Lower leg skin (tissue), 3 donors: ENCODE results near the gene SLC25A48.

ENCODE experiments used
- CTCF ChIP-seq, 3 donors: fragments of 450-650 bp; IDR thresholded peaks; one replicate each; pipeline ENCODE4 v1.5.1; 2016; ENCODE audit warnings: antibody characterized with exemption in 3 of 3, mild to moderate bottlenecking in 3 of 3, moderate library complexity in 2 of 3
- POLR2A ChIP-seq, 2 donors: fragments of 450-650 bp; IDR thresholded peaks; one replicate each; pipeline ENCODE4 v1.6.1; 2016 to 2017; ENCODE audit warnings: antibody characterized with exemption in 2 of 2, mild to moderate bottlenecking in 1 of 2, moderate library complexity in 1 of 2

- TF ChIP-seq POLR2A (IDR thresholded peaks at IDR 0.05) (no peak), CTCF (IDR thresholded peaks at IDR 0.05) (no peak)
Measured at GRCh38 chr5:135862086-135862485, 27.6 kb downstream of the SLC25A48 start.
